Stimulated activated CD4-positive, alpha-beta T cell treated with anti-CD3 and anti-CD28 coated beads, Interleukin-15, amount 100 ng/mL, for 48 hours (primary cell): ENCODE results near the gene AMPH.
A peak's percentile ranks its signal among the peaks of the same experiment; 100 is the strongest.

Experiments used
- DNase-seq, 2 donors: peaks; one replicate each; pipeline ENCODE4 v3.0.0-alpha.2; 2020; ENCODE audit warnings: low read depth in 2 of 2

The AMPH gene

DNA sequence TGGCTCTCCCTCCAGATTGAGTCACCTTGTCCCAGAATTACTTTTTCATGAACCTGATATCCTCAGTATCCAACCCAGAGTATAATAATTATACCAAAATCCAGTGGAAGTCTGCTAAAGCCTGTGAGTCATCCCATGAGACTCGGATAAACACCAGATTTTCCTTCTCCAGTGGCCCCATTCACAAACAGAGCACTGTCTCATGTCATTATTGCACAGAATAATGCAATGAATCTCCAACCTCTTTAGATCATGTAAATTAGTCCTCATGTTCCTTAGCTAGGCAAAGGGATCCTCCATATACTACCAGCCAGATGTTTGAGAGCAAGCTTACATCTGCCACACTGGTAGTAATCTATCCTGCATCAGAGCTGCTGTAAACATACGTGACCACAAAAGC, 89.0 kb downstream of the AMPH start:
- no peak for DNase-seq

DNA sequence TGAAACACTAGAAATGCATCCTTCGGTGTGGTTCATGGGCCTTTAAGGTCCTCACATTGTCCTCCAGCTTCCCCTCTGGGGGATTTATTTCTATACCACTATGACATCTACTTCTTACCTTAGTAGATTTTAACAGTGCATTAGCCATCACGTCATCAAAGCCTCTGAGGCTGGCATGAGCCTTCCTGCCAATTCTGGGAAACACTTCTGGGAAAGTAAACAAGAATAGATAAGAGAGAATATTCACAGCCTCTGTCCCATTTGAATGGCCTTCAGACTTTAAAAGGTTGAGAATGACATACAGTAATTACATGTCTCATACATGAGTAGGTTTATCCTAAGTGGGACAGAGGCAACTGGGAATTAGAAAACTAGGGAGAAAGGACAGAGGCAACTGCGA, 89.7 kb downstream of the AMPH start:
- no peak for DNase-seq

DNA sequence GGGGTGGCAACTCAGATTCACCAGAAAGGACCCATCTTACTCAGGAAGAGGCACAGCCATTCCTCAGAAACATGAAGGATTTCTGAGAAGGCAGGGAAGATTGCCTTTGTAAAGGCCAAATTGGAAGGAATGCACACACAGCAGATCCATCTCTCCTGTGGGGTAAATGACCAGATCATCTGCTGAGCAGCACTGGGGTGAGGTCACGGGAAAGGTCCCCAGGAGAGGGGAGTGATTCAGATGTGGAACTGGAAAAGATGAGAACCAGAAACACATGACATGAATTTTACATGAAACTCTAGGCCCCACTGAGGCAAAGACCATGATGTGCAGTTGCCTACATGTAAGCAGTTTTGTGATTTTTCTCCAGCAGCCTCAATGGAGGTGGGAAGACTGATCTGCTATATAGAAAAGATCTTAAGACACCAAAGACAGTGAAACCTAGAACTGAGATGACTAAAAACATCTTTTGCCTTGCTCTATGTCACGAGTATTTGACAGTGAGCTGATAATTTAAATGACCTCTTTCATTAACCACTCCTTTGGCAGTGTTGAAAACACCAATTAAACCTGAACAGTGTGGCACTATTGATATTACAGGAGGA, 91.6 kb downstream of the AMPH start:
- DNase-seq = no peak

DNA sequence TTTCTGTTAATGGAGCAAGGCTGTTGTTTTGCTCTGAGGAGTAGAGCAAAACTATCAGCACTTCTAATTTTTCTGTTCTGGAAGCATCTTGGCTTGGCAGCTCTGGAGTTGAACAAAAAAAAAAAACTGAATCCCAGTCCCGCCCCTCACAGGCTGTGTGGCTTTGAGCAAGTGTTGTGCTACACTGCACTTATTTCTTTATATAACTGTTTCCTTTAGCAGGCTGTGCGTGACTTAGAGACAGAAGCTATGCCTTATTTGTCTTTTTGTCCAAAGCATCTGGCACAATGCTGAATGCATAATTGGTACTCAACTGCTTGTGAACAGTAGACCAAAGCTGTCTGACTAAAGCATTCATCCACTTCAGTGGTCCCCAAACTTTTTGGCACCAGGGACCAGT, 96.1 kb downstream of the AMPH start:
- DNase-seq = no peak

DNA sequence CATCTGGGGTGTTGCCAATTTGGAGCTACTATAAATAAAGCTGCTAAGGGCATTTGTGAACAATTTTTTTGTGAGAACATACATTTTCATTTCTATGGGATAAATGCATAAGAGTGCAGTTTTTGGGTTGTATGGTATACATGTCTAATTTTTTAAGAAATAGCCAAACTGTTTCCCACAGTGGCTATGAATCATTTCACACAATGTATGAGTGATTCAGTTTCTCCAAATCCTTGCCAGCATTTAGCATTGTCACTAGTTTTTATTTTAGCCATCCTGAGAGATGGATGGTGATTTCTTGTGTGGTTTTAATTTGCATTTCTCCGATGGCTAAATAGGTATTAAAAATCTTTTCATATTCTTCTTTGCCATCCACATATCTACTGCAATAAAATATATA, 105.3 kb downstream of the AMPH start:
- no peak for DNase-seq

DNA sequence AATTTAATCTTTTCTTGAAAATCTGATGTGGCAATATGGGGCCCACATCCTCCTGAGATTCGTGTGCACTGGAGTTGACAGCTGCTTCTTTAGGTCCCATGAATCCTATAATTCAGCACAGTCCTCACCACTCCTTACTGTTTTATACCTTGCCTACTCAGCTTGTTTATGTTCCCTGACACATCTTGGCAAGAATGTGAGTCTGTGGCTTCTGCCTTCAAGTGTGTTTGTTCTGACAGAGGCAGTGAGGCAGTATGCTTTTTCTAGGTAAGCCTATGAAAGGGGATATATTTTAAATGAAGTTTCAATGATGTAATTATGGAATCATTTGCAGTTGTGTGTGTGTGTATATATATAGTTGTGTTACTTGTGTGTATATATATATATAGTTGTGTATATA, 106.4 kb downstream of the AMPH start:
- DNase-seq = no peak

DNA sequence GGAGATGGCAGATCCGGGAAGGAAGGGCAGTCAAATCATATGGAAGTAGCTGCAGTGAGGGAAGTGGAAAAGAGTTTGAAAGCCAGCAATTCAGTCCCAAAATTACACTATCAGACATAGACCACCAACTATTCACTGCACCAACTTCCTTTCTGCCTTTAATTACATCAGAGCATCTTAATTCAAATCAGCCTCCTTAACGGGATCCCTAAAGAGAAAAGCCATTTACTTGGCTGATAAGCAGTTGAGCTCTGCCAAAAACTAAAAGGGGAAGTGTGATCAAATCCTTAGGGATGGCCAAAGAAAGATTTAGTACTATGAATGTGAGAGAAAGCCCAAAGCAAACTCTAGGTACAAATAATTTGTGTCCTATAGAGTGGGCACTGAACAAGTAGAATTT, 110.4 kb downstream of the AMPH start:
- DNase-seq = no peak

DNA sequence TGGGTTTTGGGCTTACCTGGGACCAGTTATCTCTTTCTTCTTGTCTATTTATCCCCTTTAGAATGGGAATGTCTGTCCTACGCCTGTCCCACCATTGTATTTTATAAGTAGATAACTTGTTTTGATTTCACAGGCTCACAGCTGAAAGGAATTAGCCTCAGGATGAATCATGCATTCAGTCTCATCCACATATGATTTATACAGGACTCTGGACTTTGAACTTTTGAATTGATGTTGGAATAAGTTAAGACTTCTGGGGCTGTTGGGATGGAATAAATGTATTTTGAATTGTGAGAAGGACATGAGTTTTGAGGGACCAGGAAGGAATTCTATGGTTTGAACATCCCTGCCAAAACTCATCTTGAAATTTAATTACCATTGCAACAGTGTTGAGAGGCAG, 112.6 kb downstream of the AMPH start:
- no peak for DNase-seq

DNA sequence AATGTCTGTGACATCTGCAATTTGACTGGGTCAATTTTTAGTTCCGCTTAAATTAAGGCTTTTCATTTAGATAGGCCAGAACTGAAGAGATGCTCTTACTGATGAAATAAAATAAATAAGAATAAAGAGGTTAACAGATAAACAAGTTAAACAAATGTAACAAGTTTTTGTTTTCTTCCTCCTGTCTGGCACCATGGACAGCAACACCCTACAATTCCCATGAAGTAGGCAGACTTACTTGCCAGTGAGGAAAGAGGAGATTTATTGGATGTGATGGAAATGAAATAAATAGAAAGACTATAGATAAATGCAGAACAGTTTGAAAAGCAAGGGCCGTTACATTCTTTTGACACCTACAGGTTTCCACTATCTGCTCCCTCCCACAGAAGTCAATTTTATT, 118.5 kb downstream of the AMPH start:
- no peak for DNase-seq

DNA sequence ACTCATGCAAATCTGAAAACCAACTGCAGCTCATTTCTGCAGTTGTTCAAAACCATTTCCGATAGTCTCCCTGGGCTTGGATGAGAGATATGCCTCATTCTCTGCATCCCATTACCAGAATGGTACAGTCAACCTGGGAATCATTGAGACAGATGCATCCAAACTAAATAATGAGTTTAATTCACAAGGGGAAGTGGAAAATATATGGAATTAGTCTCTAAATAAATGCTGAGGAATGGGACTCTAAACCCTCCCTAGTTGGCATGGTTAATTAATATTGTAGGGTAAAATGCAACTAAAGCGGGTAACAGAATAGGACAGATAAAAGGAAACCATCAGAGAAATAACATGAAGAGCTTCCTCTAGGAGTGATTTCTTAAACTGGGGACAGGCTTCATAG, 118.9 kb downstream of the AMPH start:
- DNase-seq = no peak

DNA sequence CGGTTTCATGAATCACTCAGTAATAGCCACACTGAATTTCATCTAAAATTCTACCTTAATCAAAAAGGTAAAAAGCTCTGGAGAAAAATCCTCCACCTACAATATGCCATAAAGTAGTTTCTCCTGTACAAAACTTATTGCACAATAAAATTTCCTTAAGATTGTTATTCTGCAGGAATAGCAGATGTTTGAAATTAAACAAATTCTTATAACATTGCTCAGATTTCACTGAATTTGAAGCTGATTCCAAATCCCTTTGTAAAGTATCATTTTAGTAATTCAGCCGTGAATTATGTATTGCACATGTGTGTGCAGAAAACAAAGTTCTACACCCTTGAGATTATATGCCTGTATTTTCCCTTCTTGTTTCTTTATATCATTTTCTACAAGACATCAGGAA, 123.8 kb downstream of the AMPH start:
- DNase-seq = no peak

DNA sequence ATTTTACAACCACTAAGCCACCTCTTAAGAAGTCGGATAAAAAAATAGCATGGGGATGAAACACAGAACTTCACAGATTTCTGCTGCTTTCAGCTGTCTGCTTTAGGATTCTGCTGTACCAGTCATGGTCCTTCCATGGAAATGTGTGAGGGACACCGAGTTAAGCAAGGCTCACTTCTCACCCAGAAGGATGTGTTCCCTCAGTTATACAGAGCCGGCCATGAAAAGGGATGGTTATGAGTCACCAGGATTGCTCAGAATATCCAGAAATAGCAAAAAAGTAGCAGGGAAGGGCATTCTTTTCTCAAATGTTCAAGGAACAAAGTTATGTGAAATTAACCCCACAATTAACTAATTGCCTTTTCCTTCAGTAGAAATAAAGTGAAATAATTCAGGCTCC, 124.4 kb downstream of the AMPH start:
- DNase-seq = no peak

DNA sequence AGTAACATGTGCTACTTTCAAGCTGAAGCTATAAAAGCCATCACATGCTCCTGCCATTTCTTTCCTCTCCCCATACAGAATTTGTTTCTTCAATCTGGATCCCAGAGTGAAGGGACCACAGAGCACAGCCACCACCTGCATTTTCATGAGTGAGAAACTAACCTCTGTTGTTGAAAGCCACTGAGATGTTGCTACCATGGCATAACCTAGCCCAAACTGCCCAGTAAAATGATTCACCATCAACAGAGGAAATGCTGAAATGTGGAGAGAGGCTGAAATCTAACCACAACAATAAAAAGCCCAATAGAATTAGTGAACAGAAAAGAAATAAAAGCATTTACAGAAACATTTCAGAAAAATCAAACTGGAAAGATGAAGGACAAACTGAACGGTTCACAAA, 125.2 kb downstream of the AMPH start:
- no peak for DNase-seq

DNA sequence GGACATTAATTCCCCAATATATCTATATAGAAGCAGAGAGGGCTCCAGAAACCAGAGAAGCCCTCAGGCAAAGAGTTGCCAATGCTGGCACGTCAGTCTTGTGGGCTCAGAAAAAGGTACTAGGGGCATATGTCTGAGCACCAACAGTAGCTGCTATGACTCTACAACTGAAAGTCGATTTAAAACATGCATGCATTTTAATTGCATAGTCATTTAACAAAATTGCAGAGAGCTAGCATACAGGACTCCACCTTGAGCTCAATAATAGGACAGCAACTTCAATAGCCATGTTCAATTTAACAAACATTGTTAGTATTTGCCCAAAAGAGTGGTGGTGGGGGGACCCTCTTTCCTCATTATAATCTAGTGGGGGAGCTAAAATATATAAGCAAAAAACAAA, 126.5 kb downstream of the AMPH start:
- no peak for DNase-seq

DNA sequence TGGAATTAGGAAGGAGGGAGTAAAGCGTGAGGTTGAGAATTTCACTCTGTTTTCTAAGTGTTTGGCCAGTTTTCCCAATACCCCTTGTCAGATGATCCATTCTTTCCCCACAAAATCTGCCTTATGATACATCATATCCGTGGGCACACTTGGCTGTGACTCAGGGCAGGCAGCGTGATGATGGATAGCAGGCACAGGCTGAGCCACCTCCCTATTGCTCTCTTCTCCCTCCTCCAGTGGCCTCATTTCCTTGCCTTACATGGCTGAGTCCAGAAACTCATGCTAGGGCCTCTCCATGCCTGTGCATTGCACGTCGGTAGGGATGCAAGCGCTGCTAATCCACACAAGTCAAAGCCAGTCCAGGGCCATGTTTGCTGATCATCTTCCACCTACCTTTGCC, 128.3 kb downstream of the AMPH start:
- DNase-seq = no peak

DNA sequence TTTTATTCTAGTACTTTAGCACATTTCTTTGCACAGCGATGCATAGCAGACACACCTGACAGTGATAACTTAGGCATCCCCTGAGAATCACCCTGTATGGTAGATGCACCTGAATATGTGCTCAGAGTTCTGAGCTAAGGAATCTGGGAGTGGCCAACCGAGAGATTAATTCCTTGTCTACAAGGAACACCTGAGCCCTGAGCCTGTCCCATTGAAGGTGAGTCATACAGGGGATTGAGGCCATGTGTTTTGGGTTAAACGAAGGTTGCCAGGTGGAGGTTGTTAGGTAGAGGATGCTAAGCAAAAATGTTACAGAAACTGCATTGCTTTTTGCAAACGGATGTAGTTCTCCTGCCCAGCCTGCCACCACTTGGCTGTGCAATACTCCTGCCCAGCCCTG, 128.9 kb downstream of the AMPH start:
- DNase-seq = no peak

DNA sequence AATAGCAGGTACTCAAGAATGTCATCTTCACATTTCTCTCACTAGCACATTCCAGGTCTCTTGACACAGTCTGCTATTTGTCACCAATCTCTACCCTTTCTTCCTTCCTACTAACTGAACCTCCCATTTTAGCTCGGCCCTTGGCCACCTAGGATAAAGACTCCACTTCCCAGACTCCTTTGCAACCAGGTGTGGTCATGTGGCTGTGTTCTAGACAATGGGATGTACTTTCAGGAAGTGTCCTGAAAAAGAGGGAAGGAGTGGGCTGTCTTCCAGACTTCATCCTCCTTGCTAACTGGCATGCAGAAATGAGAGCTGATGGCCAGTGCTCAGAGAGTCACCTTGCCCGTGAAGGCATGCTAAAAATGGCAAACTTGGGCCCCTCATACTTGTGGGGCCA, 139.2 kb downstream of the AMPH start:
- no peak for DNase-seq

DNA sequence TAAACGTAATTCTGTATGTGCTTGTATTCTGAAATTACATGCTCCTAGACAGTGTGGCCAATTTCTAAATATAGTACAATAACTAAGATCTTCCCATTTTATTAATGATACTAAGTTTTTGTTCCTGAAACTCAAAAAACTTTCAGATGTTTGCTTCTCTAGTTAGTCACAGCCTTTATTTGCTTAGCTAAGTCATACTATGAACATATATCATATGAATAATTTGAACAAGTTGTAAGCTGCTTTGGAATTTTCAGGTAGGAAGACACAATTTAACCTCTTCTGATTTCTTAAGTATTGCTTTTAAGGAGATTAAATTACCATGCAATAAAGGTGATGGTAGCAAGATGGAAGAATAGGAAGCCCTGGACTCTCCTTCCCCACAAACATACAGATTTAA, 148.7 kb downstream of the AMPH start:
- no peak for DNase-seq

DNA sequence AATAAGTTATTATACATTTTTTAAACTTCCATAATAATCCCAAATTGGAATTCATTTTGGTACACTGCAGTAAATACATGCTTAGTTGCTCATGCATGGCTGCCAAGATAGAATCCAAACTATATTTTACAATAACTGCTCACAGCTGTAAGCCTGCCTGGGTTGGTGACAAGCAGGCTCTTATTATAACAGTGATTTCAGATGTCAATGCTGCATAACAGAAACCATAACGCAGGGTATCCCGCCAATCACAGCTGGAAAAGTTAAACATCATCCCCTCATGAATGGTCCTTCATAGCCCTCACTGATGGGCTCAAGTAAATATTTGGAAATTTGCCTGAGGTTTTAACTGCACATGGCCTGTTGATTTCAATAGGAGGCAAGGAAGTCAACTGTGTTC, 149.8 kb downstream of the AMPH start:
- no peak for DNase-seq

DNA sequence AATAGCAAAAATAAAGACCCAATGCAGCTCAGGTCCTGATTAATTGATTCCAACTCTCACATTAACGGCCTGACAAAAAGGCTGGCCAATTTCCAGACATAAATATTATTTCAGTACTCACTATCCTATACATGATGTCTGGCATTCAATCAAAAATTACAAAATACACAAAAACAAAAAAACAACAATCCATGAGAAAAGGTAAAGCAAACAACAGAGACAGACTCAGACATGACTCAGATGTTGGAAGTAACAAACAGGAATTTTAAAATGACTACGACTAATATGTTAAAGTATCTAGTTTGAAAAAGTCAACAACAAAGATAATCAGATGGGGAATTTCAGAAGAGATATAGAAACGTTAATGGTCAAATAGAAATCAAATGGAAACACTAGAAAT, 152.8 kb downstream of the AMPH start:
- no peak for DNase-seq

DNA sequence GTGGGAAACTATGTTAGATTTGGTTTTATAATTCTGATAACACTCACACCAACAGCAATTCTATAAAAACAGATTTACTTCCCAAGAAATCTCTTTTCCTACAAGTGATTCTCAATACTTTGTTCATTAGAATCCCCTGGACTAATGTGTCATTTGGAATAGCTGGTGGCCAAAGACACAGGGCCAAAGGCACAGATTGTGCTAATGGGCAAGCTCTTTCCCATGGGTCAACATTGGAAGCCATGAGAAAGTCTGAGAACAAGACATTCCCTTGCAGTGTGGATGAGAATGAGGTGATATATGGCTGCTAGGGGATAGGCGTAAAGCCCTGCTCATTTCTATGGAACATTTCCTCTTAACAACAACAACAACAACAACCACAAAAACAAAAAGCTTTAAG, 153.8 kb downstream of the AMPH start:
- DNase-seq = no peak

DNA sequence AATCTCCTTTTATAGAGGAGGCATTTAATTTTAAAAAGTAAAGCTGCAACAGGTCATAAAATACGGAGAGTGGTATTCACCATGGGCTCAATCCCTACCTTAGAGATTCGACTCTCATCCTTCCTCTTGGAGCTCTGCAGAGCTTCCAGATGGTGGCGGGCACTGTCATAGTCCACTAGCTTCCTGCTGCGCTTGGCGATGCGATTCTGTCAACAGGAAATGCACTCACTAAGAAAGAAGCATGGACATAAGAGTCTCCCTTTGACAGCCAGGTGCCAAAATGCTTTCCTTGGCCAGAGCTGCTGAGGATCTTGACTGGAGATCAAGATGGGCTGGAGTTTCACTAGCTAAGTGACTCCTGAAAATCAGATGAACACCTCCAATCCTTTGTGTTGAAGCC, 154.4 kb downstream of the AMPH start:
- no peak for DNase-seq

DNA sequence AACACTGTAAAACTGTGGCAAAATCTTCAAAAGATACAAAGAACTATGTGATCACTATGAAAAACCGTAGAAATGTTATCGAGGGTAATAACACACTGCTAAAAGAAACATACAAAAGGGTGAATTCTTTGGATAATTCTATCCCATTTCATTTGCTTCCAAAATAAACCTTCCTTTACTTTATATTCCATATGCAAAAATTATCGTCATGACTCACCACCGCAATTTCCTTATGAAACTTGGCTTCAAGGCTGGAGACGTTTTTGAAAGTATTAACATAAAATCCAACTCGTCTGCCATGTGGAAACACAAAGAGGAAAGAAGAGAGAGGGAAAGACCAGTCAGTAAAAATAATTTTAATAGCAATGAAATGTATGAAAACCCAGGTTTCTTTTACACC, 165.2 kb downstream of the AMPH start:
- DNase-seq = no peak

DNA sequence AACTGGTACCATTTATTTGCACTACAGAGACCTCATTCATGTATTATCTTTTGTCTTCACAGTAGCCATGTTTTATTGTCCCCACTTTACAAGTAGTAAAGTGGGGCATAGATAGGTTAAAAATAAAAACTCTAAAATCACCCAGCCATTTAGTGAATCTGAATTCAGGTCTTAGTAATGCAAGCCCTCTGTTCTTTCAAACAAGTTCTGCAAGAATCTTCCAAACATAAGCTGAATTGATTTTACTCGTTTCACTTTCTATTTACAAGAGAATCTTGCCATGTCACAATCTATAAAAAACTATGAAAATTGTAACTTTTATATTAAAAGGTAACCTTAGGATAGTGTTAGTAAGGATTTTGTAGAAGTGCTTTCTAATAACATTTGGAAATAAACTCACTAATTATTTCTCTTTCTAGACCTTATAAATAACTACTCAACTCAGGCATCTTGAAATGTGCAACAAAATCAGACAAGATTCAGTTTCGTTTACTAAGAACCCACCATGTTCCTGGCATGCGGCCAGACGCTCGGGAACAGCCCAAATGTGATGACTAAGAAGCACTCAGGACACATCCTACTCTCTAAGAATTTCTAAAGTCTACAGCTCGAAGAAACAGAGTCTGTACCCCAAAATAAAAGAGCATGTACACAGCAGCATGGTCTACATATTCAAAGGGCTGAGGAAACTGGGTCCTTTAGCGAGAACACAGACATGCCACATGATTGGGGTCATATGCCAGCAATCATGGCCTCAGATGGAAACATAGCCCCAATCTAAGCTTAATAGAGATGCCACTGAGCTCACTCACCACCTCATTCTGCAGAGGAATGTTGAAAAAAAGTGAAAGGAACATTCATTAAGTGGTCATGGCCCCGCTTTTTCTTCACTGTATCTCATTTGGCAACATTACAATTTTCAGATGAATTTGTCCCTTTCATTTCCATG, 167.6 kb downstream of the AMPH start:
- DNase-seq = peak; percentile 71 to 77
